AG10803 (cell line): ENCODE results near the gene HIPK1.

Source experiments
- DNase-seq: peaks from one replicate; pipeline ENCODE4 v3.0.0; 2010; ENCODE audit warnings: low read depth
- H3K4me3 ChIP-seq: 2 replicates; pipeline ENCODE4 v1.5.1; 2011; ENCODE audit warnings: mild to moderate bottlenecking, low read length, control low read depth
- CTCF ChIP-seq: conservative IDR thresholded peaks from 2 replicates; pipeline ENCODE4 v1.5.1; 2011; ENCODE audit warnings: mild to moderate bottlenecking, low read length, control low read depth, inconsistent platforms

Gene HIPK1

GRCh38 chr1:113975211-113975895 is 46.2 kb downstream of the HIPK1 start:
- no peak for TF ChIP-seq CTCF
- no peak overlapping the region for H3K4me3 ChIP-seq
- DNase-seq: peak; percentile 92

- peak; percentile 87 for TF ChIP-seq CTCF
- DNase-seq: peak; percentile 66
- no peak overlapping the region for H3K4me3 ChIP-seq
Measured at GRCh38 chr1:113976609-113977278, 47.6 kb downstream of the HIPK1 start.

DNA sequence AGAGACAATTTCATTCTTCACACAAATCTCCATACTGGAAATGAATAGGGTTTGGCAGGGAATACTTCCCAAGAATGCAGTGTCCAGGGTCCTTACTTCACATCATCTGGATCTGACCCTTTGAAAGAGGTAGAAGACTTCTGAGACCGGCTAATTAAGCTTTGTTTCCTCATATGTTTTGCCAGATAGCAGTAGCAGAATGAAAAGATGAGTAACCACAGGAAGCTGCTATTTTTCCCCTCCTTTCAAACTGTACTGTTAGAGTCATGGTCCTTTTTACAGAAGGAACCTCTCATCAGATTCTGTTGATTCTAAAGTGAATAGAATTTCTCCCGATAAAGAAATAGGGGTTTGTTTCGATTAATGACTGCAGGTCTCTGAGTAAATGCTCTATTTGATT is 48.8 kb downstream of the HIPK1 start:
- peak; percentile 15 for DNase-seq
- no peak overlapping the region for H3K4me3 ChIP-seq
- TF ChIP-seq CTCF: no peak

DNA sequence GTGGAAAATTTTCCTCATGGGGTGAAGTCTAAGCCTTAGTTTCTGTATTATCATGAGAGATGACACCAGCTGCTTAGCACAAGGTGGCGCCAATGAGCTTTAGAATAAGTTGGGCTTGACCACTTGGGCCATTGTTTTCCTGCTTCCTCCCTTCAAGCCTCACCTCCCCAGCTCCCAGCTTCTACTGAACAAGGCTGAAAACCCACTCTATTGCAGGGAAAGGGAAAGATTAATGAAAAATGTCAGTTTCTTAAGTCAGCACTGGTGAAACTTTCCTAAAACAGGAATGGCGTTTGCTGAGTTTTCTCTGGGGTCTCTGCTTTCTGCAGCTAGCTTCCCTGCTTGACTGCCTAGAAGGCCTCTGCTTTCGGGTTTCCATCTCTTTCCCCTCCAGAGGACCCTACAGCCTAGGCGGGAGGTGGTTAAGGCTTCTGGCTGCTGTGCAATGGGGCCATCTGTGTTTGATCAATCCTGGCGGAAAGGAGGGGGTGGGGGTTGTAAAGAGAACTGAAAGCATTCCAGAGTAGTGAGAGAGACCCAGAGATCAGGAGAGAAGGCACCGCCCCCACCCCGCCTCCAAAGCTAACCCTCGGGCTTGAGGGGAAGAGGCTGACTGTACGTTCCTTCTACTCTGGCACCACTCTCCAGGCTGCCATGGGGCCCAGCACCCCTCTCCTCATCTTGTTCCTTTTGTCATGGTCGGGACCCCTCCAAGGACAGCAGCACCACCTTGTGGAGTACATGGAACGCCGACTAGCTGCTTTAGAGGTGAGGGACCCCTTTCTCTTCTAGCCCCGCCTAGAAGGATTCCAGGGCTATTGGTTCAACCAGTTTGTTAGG is 50.0 kb downstream of the HIPK1 start, which contains the start of gene OLFML3:
OLFML3 (plus strand) TSS at position 612 of the 840 bp plus-strand sequence; CDS start at position 655, 43 bp downstream.
- peak within 1 kb of the TSS; percentile 82 for H3K4me3 ChIP-seq
- TF ChIP-seq CTCF: peak; percentile 85
- peak; percentile 97 for DNase-seq

- no peak for TF ChIP-seq CTCF
- DNase-seq: peak; percentile 54
- H3K4me3 ChIP-seq: peak overlapping the region; percentile 82
Measured at GRCh38 chr1:113980110-113980509, 51.0 kb downstream of the HIPK1 start.

DNA sequence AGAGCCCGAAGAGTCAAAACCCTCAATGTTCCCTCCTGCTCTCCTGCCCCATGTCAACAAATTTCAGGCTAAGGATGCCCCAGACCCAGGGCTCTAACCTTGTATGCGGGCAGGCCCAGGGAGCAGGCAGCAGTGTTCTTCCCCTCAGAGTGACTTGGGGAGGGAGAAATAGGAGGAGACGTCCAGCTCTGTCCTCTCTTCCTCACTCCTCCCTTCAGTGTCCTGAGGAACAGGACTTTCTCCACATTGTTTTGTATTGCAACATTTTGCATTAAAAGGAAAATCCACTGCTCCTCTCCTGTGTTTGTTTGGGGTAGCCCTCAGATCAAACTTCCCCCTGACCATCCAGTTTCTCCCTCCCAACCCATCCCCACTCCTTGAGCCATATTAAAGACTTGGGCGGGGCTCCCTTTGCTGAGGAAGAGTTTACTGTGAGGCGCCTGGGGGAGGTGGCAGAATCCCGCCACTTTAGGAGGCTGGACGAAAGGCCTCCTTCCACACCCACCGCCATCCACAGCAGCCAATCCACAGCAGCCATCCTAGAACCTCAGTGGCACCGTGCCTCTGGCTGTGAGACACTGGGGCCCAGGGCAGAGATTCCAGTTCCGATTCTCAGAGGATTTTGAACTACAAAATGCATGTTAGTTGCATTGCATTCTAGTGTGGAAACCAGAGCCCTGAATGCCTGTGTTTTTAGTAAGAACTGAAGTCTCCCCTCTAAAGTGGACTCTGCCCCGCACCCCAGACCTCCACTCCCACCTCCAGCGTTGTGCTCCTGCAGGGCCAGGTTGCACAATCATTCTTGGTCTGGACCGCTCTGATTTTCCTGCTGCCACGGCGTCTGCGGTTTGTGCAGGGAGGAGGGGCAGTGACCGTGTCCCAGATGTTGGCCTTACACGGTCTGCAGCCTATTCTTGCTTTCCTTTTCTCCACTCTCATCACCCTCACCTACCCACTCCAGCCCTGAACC is 53.1 kb downstream of the HIPK1 start:
- TF ChIP-seq CTCF: no peak
- peak; percentile 91 for DNase-seq
- H3K4me3 ChIP-seq: peak overlapping the region; percentile 82
